HG03045 (cell line): ENCODE measurements around the gene PTPRU.

Experiments
- ATAC-seq: cut with Tn5 transposase; IDR thresholded peaks from one replicate; pipeline ENCODE4 v1.9.1; 2021; ENCODE audit warnings: mild to moderate bottlenecking, moderate library complexity; ENCODE audit not compliant: unreplicated experiment

PTPRU gene

DNA sequence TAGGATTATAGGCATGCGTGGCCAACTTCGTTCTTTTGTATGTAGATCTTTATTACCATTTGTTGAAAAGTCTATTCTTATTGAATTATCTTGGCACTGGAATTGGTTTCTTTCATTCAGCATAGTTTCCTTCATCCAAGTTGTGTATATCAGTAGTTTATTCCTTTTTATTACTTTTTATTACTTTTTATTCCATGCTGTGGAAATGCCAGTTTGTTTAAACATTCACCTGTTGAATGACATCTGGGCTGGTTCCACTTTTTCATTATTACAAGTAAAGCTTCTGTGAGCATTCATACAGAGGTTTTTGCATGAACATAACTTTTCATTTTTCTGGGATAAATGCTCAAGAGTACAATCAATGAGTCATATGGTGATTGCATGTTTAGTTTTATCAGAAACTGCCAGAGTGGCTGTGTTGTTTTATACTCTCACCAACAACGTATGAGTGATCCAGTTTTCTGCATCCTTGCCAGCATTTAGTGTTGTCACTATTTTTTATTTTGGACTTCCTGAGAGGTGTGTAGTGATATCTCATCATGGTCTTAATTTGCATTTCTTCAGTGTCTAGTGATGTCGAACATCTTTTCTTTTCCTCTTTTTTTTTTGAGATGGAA, 28.6 kb downstream of the PTPRU start:
- no peak for ATAC-seq

DNA sequence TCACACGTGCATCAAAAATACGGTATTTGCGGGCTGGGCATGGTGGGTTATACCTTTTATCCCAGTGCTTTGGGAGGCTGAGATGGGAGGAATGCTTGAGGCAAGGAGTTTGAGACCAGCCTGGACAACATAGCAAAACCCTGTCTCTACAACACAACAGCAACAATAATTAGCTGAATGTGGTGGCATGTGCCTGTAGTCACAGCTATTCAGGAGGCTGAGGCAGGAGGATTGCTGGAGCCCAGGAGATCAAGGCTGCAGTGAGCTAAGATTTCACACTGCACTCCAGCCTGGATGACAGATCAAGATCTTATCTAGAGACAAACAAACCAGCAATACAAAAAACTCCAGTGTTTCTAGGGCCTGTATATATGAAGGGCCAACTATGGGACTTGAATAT, 30.6 kb downstream of the PTPRU start:
- ATAC-seq = no peak

DNA sequence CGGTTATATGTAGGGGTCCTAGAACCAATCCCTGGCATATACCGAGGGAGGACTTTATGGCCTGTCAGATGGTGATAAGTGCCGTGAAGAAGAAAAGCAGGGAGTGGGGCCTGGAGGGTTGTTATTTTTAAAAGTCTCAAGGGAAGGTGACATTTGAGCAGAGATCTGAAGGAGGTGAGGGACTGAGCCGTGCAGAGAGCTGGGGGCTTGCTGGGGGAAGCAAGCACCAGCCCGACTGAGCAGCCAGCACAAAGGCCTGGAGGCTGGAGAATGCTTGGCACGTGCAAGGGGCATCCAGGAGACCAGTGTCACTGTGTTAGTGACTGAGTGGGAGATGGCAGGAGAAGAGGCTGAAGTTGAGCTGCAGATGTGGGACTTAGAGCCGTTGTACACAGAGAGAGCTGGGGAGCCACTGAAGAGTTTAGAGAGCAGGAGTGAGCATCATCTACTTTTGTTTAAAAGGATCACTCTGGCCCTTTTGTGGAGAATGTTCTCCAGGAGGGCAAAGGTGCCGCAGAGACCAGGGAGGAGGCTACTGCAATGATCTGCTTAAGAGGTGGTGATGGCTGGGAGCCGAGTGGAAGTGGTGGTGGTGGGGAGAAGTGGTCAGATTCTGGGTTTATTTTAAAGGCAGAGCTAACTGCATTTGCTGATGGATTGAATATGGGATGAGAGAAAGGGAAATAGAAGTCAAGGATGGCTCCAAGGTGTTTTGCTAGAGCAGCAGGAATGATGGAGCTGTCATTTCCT, 31.2 kb downstream of the PTPRU start:
- no peak for ATAC-seq

DNA sequence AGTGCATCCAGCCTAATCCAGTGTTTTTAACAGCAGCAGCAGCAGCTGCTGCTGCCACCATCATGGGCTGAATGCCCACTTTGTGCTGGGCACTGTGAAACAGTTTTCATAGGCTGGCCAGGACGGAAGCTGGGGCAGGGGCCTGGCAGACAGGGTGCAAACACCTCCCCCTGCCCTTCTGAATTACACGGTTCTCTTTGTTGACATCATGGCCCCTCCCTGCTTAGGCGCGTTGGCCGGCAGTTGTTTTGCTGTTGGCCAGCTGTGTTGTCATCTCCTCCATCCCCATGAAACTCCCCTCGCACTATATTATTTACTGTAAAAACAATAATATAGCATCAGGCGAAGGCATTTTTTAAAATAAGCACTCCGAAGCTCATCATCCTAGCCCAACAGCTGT, 33.1 kb downstream of the PTPRU start:
- no peak for ATAC-seq

DNA sequence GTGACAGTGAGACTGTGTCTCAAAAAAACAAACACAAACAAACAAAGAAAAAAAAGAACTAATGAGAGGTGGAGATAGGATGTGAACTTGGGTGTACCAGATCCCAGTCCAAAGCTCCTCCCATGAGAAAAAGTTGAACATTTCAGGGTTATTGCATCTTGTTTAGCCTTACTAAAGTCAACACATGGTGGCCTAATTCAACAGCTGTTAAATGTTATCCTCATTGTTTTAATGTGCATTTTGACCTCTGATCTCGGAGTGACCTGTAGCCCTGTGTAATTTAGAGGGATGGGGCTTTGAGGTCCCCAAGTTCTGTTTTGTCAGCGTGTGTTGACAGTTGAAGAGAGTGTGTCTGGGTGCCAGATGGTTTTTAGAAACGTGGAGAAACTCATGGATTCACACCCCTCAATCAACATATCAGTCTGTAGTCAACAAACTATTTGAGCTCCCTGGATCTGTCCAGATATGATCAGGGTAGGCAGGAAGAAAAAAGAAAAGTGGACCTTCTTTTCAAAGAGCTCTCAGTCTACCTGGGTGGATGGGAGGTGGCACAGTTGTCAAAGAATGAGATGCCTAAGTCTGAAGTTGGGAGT, 34.7 kb downstream of the PTPRU start:
- ATAC-seq = no peak

DNA sequence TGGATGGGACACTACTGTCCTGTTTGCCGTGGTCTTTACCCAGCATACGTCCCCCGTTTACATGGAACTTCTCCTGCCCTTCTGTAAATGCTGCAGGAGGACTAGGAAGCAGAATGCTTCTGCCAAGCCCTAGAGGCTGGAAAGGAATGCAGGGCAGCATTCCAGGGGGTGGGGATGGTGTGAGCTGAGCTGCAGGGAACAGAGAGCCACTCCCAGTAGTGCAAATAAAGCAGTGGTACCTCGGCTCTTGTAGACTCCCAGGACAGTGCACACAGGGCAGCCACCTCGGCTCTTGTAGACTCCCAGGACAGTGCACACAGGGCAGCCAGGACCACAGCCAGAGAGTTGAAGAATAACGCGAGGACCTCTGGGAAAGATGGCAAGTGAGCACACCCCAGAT, 35.4 kb downstream of the PTPRU start:
- no peak for ATAC-seq

DNA sequence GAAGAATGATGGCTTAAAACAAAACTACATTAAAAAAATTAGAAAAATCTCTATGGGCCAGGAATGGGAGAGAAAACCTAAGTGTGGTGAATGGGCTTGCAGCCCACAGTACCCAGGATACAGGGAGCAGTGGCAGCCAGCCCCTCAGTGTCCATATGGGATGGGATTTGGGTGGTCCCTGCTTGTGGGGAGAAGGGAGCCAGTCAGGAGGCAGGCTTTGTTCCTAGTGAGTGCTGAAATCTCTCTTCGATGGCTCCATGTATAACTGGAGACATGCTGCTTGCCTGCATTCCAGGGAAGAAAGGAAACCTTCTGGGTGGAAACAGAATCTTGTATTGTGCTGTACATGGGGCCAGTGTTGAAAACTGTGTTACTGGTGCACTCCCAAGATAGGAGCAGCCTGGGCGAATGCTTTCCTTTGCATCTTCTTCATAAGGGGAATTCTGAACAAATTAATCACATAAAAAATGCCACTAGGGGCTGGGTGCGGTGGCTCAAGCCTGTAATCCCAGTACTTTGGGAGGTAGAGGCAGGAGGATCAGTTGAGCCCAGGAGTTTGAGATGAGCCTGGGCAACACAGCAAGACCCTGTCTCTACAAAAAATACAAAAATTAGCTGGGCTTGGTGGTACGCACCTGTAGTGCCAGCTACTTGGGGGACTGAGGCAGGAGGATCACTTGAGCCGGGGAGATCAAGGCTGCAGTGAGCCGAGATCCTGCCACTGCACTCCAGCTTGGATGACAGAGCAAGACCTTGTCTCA, 36.0 kb downstream of the PTPRU start:
- no peak for ATAC-seq

DNA sequence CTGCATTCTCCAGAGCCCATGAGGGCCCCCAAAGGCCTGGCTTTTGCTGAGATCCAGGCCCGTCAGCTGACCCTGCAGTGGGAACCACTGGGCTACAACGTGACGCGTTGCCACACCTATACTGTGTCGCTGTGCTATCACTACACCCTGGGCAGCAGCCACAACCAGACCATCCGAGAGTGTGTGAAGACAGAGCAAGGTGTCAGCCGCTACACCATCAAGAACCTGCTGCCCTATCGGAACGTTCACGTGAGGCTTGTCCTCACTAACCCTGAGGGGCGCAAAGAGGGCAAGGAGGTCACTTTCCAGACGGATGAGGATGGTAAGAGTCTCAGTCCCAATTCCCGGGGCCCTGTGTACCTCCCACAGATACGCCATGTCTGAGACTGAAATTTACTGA, 39.1 kb downstream of the PTPRU start:
- no peak for ATAC-seq

DNA sequence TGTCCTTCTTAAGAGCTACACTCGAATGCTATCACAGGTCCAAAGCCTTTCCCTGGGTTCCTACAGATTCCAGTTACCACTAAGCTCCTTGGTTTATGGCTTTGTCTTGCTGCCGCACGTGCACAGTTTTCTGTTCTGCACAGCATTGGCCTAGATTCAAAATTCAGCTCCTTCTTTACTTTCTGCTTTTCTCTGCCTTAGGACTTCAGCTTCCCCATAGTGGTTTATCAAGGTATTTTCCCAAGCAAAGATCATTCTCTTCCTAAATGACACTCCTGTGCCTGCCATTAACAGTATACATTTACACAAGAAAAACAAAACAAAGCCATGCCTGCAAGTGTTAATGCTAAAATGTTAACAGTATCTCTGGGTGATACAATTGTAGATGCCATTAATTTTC, 41.8 kb downstream of the PTPRU start:
- ATAC-seq = no peak

DNA sequence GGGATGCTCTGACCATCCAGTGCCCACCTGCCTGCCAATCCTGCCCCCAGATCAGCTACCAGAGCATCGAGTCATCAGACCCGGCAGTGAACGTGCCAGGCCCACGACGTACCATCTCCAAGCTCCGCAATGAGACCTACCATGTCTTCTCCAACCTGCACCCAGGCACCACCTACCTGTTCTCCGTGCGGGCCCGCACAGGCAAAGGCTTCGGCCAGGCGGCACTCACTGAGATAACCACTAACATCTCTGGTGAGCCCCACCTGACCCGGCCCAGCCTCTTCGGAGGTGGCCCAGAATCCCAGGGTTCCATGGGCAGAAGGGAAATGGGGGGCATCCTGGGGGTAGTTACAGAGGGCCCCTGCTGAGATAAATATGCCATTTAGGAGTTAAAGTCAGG, 43.1 kb downstream of the PTPRU start:
- no peak for ATAC-seq

DNA sequence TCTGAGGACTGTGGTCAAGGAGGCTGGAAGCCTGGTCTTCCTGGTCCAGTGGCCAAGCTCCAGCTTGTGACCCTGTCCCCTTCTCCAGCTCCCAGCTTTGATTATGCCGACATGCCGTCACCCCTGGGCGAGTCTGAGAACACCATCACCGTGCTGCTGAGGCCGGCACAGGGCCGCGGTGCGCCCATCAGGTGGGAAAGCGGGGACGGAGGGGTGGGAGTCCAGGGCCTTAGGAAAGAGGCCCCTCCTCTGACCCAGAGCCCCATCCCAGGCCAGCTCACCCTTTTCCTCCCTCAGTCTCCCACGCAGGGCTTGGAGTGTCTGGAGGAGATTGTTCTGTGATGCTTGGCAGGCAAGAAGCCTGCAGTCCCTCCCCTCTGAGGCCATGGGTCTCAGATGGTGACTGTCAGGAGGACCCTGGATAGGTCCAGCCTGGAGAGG, 43.6 kb downstream of the PTPRU start:
- ATAC-seq = no peak

DNA sequence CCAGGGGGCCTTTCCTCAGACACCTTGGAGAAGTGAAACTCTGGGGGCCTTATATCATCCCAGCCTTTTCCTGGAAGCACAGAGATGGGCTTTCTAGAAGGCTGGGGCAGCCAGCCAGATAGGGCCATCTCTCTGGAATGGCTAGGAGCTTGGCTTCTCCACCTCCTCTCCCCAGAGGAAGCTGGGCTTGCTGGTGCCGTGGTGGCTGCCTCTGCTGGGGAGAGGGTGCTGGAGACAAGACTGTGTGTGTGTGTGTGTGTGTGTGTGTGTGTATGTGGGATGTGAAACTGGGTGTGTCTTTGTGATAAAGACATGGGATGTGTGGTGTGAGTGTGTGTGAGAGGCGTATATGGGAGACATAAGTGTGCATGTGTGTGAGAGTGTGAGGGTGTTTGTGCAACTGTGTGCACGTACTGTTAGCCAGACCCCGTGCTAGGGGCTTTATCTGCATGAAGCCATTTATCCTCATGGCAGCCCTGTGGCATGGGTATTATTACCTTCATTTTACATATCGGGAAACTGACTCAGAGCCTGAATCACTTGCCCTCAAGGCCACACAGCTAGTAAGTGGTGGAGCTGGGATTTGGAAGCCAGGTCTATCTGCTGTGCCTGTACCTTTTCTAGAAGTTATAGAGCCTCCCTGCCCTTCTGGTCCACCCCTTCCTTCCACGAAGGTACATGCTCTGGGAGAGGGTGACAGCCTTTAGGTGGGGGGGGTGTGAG, 44.2 kb downstream of the PTPRU start:
- no peak for ATAC-seq

DNA sequence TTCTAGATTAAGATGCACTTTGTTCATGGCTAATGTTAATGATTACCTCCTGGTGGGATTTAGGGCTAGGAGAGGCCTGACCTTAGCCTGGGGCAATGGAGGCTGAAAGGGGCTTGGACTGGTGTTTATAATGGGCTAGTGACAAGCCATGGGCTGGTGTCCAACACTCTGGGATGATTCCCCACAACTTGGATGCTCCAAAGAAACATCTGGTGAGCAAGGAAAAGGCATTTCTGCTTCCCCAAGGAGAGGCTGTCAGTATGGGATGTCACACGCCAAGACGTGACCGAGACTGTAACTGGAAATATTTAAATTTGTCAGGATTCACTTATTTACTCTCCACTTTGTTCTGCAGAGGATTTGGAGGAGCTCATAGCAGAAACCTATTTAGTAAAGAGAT, 45.2 kb downstream of the PTPRU start:
- no peak for ATAC-seq

DNA sequence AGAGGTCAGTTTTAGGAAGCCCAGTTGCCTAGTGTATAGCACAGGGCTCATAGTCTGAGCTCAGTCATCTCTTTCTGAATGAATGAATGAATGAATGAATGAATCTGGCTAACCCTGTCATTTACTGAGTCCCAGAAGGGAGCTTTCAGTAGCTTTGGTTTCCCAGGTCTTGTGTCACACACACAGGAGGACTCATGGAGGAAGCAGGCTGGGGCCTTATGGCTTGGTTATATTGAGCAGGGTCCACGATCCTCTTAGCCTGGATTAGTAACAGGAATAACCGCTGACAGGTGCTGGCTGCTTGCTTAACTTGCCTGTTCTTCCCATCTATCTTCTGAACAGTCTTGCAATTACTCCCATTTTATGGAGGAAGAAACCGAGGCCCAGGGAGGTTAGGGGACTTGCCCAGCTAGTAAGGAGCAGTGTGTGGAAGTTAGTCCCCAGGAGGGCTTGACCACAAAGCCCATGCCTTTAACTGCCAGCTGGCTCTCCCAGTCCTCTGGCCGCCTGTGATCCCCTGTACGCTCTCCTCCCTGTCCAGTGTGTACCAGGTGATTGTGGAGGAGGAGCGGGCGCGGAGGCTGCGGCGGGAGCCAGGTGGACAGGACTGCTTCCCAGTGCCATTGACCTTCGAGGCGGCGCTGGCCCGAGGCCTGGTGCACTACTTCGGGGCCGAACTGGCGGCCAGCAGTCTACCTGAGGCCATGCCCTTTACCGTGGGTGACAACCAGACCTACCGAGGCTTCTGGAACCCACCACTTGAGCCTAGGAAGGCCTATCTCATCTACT, 46.0 kb downstream of the PTPRU start:
- no peak for ATAC-seq

DNA sequence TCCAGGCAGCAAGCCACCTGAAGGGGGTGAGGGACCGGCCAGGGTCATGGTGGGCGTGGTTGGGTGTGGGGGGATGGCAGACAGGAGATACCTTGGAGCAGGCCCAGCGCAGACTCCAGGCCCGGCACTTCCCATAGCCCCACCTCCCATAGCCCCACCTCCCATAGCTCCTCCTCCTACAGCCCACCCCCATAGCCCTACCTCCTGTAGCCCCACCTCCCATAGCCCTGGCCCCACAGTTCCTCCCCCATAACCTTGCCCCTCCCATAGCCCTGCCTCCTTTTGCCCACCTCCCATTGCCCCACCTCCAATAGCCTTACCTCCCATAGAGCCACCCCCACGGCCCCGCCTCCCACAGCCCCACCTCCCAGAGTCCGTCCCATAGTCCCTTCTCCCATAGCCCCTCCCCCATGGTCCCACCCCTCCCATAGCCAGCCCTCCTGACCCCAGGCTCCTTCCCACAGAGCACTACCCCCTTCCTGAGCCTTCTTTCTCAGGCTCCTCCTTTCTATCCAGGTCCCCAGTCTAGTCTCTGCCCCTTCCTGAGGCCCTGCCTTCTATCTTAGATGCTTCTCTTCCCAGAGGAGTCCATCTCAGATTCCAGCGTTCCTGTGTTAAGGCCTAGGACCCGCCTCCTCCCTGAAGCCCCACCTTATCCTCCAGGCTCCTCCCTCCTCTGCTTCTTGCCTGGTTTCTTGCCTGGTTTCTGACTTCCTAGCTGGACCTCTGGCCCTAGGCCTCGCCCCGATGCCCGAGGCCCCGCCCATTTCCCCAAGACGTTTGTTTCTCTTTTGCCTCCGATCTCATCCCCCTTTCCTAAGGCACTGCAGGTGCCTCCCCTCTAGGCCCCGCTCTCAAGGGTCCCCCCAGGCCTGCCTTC, 46.8 kb downstream of the PTPRU start:
- ATAC-seq = no peak

DNA sequence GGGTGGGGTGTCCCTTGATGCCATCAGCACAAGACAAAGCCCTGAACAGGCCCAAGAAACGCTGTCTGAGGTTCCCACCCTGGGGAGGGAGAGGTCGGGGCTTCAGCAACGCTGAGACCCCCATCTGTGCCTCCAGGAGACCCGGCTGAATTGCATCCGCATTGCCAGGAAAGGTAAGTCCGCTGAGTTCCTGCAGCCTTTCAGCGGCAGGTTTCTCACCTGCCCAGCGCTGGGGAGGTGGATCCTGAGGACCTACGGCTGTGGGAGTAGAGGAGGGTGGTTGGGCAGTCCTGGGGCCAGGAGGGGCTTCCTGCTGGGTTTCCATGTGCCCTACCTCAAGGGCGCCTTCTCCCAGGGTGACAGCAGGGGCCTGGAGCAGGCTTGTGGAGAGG, 47.5 kb downstream of the PTPRU start:
- no peak for ATAC-seq

DNA sequence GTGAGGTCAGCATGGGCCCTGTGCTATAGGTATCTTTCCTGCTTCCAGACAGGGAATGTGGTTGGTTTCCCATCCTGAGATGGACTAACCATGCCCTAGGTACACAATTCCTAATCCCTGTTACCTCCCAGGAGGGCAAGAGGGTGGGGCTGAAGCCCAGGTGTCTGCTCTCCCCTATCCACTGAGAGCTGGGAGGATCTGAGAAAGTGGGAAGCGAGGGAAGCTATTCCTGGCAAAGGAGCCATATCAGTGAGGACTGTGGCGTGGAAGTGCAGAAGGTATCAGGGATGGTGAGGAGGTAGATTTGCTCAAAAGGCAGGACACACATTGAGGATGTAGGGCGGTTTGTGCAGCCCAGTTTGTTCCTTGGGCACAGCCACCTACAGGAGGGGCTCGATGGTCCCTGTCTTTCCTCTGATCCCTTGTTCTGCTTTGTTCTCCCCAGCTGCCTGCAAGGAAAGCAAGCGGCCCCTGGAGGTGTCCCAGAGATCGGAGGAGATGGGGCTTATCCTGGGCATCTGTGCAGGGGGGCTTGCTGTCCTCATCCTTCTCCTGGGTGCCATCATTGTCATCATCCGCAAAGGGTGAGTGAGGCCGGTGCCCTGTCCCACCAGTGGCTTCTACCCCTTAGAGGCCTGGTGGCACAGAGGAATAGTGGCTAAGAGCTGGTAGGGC, 48.1 kb downstream of the PTPRU start:
- no peak for ATAC-seq

DNA sequence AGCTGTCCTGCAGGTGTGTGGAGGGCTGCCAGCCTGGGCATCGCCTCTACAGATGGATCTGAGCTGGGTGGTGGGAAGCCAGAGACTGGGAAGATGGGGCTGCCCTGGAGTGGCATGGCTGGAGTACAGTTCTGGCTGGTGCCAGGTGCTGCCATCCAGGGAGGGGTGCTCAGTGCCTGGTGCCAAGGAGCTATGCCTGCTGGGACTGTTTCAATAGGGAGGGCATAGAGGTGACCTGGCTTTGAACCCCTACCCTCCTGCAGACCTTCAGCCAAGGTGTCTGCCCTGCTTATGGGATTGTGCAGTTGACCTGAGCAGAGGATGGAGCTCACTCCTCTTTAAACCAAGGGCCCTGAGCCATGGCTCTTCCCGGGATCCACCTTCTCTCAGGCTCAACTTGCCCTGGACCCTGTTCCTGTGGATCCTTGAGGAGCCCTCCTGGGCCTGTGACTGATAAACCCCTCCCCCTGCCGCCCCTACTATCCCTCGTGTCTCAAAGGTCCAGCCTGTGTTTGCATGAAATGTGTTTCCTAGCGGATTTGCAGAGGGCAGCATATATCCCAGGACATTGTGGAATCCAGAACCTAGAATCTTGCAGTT, 48.7 kb downstream of the PTPRU start:
- no peak for ATAC-seq
